GM12873 (cell line): ENCODE results near the gene PLIN5.

ENCODE experiments used
- TF ChIP-seq, protein P1 (sequence below): IDR thresholded peaks from 2 replicates; pipeline ENCODE4 v1.5.1; 2012; ENCODE audit warnings: low read depth, mild to moderate bottlenecking, moderate library complexity, low read length, control low read depth; ENCODE audit not compliant: insufficient read depth; ENCODE audit errors: missing control alignments

Gene PLIN5

GRCh38 chr19:4534836-4535658 is at the start of gene PLIN5:
Gene PLIN5, minus strand, starts transcription at chr19:4535224. Its CDS starts 1,150 bp downstream, at chr19:4534074.
- TF ChIP-seq, protein P1, sequence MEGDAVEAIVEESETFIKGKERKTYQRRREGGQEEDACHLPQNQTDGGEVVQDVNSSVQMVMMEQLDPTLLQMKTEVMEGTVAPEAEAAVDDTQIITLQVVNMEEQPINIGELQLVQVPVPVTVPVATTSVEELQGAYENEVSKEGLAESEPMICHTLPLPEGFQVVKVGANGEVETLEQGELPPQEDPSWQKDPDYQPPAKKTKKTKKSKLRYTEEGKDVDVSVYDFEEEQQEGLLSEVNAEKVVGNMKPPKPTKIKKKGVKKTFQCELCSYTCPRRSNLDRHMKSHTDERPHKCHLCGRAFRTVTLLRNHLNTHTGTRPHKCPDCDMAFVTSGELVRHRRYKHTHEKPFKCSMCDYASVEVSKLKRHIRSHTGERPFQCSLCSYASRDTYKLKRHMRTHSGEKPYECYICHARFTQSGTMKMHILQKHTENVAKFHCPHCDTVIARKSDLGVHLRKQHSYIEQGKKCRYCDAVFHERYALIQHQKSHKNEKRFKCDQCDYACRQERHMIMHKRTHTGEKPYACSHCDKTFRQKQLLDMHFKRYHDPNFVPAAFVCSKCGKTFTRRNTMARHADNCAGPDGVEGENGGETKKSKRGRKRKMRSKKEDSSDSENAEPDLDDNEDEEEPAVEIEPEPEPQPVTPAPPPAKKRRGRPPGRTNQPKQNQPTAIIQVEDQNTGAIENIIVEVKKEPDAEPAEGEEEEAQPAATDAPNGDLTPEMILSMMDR, result no peak

DNA sequence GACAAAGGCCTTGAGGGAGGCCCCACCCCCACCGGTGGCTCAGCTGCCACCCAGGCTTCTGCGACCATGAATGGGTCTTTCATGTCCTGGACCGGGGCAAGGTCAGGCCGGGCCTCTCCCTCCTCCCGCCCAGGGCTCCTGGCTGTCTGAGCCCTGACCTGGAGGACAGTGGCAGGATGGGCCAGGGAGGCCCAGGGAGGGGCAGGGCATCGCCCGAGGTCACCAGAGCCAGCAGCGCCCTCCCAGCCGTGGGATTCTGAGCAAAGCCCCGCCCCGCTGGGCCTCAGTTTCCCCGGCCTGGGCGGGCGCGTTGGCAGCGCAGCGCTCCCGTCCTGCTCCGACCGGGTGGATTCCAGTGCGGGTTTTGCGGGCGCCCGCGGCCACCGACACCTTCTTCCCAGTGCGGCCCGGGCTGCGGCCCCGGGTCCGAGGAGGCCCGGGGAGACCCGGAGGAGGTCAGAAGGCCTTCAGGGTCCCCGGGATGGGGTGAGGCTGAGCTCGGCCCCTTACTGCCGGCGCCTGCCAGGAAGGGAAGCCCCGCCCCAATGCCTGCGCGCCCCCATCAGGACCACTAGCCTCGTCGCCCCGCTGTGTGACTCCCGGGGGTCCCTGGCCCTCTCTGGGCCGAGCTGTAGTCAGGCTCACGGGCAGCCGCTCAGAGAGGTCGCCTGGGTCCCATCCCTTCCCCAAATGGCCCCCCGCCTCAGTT is 49.1 kb upstream of the PLIN5 start:
- TF ChIP-seq, protein P1, result no peak

DNA sequence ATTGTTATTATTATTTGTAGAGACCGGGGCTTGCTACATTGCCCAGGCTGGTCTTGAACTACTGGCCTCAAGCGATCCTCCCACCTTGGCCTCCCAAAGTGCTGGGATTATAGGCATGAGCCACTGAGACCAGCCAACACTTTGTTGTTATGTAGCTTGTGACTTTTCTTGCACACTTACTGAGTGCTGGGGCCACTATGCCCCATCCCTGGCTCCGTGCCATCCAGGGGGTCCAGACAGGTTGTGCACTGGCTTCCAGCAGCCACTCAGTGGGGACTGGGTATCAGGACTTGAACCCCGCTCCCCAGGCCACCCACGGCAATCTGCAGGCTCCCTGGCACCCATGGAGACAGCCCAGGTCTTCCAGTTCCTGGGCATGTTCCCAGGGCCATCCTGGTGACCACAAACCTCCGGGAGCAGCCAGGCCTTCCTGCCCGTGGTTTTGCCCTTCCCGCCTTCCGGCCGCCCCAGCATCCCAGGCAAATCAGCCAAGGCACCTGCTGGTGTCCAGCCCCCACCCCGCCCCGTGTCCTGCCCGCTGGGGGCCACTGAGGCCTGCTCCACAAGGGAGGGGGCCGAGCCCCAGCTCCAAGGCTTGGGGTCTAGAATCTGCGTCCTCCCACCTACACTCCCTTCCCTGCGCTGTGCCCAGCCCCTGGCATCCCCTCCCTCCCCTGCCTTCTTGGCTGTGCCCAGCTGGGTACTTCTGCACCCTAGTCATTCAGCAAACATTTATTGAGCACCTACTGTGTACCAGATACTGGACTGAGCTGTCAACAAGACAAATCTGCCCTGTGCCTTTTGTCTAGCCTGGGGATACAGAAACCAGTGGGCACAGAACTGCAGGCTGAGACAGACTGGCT is 48.2 kb upstream of the PLIN5 start:
- TF ChIP-seq, protein P1, result no peak

DNA sequence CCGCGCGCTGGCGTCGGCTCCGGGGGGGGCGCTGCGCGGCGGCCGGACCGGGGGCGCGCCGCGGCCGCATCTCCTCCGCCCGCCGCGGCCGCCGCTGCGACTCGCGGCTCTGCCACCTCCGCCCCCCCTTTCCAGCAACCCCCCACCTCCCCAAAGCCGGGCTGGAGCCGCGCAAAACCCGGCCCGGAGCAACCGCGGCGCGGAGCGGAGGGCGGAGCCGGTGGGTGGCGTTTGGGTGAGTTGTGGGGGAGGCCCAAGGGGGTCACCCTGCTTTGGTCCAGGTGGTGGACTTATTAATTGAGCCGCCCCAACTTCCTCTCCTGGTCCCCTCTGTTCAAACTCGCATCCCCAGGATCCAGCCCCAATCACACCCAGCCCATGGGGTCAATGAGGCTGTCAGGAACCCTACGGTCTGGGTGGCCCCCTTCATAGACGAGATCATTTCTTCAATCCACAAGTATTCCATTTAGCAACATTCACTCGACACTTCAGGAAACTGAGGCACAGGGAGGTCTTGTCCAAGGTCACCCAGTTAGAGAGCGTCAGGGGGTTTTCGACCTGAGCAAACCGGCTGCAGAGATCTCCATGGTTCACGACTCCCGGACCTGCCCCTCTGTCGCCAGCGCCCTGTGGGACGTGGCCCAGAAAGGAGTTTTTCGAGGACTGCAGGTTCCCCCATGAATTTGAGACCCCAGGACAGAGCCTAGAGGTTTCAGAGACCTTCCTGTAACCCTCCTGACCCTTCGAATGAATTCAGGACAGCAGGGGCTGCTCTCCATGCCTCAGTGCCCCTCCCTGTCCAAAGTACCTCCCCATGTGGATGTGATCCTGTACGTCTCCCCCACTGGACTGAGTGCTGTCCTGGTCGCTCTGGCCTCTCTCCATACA is 46.9 kb upstream of the PLIN5 start:
- TF ChIP-seq, protein P1, result no peak

GRCh38 chr19:4580961-4581665 is 46.1 kb upstream of the PLIN5 start:
- TF ChIP-seq, protein P1, result no peak
